NCI-H1105 (cell line): ENCODE measurements around the gene C1orf116.

Experiments used
- DNase-seq: peaks from one replicate; lab custom pipeline; 2025; lab: John Stamatoyannopoulos, UW

C1orf116 gene

GRCh38 chr1:207034998-207035397, 2.4 kb upstream of the C1orf116 start:
- DNase-seq, result no peak

DNA sequence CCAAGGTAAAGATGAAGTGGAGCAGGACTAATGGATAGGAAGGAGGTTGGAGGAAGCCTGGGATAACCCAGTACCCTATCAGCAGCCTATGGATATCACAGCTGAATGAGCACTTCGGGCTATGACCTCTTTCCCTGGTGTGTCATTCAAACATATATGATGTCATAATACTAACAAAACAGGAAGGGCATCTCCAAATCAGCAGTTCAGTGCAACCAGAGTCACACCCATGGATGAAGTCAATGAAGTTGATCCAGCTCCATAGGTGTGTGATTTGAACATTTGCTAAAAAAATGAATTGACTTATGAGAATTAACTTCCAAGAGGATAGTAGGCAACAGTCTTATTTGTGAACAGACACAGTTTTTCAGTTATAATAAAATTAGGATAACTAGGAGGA, 1.7 kb upstream of the C1orf116 start:
- no peak for DNase-seq

GRCh38 chr1:207033302-207033701, 746 bp upstream of the C1orf116 start:
- no peak for DNase-seq

- peak; percentile 13 for DNase-seq
These were observed 808 bp downstream of the C1orf116 start for GRCh38 chr1:207031632-207032264.

- no peak for DNase-seq
These were observed 1.5 kb downstream of the C1orf116 start for GRCh38 chr1:207031016-207031415.

DNA sequence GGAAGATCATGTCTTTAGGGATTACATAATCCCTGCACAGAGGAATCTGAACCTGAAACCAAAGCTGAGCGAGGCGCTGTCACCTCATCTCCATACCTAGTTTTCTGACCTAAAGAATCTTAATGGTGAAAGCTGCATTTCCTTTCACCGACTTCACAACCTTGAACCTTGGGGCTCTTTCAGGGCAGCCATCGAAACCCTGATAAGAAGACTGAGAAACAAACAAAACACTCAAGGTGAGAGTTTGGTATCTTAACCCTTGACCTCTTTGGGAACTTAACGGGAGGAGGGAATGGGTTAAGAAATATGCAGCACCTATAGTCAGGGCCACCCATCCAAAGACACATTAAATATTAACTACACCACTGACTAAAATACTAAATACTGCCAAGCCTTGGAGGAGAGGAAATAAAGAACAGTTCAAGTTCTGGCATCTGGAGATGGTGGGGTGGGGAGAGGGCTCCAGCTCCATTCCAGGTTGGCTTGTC, 2.0 kb downstream of the C1orf116 start:
- DNase-seq, result no peak

DNA sequence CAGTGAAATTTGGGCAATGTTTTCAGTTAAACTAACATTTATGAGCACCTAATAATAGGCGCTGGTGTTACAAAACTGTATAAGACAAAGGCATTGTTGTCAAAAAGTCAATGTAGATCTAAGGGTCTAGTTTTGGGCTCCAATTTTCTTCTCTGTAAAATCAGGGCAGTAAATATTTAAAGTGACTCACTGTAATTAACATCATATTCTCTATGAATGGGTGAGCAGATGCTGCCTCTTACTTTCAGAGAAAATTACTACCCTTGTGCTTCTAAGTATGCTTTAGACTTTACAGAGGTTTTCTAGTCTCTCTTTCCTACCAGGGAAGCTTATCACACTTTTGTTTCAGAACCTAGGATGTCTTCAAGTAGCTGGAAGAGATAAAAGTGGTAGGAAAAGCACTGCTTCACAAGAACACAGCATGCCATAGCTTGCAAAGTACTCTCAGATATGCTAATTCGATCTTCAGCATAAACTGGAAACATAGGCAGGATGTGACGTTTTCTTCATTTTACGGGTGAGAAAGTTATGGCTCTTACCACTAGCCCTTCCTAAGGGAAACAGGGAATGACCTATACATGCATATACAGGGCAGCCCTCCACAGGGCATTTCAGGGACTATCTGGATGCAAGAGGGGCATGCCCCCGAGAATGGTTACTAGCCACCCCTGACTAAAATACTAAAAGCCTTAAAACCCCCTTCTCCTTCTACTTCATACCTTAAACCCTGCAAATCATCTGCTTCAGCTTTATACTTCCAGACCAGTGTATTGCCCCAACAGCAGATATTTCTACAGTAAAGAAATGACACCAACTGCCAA, 2.6 kb downstream of the C1orf116 start:
- DNase-seq, result peak; percentile 8

DNA sequence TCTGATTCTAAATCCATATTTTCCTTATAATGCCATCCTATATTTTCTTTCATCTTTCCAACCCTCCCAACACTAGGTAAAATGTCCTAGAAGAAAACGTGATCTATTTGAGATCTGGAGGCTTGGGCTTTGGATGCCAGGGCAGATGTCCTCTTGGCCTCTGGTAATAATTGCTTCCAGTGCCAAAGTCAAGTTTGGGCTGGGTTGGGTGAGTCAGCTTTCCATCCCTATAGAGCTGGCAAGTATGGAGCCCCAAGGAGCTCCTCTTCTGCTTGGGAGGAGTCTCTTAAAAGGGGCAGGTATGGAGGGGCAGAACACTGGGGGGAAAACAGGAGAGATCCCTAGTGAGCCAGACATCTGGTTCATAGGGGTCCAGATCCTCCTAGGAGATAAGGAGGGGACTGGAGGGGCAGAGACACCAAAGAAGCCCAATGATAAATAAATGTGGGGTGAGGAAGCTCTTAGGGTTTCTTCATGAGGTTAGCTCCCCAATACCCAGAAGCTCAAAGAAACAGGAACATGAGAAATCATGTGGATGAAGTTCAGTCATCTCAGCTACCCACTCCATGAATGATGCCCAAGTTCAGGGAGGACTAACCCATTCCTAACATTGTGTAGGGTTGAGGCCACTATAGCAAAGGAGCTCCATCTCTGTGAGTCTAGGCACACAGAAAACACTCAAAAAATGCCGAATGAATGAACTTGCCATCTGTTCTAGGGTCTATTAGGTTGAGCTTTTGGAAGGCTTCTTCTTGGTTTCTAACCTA, 3.5 kb downstream of the C1orf116 start:
- DNase-seq, result no peak

DNA sequence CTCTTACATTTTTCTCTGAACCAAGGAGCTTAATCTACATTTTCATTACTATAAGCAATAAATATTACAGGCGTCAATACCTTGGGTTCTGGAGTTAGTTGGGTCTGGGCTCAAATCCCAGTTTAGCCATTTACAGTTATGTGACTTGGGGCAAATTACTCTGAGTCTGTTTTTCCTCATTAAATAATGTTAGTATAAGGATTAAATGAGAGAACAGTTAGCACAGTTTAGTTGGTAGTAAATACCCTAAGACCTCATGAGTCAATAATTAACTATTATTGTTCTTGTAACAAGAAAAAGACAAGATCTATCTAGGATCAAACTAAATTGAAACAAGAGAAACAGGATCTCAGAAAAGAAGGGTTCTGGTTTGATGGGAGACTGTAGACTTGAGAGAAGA, 4.6 kb downstream of the C1orf116 start:
- no peak for DNase-seq

DNA sequence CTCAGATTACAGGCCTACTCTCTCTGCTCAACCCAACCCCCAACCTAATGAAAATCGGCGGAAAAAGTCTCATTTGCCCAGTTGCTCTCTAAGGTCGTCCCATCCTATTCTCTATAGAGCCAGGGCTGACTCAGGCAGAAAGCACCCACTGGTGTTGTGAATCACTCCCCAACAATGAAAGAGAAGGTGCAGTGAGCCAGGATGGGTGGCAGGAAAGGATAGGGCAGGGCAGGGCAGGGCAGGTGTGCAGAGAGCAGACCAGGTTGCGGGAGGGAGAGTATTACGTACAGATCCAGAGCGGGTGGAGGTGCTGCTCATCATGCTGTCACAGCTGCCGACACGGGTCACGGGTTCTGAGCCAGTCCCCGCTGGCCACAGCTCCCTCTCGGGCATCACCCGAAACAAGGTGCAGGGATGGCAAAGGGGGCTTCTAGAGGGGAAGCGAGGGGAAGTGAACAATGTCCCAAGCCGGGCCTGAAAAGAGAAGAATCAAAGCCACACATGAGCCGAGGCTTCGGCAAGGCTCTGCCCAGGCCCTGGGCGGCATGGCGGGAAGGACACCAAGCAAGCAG, 5.3 kb downstream of the C1orf116 start:
- no peak for DNase-seq

- no peak for DNase-seq
These were observed 6.4 kb downstream of the C1orf116 start for GRCh38 chr1:207026104-207026534.

DNA sequence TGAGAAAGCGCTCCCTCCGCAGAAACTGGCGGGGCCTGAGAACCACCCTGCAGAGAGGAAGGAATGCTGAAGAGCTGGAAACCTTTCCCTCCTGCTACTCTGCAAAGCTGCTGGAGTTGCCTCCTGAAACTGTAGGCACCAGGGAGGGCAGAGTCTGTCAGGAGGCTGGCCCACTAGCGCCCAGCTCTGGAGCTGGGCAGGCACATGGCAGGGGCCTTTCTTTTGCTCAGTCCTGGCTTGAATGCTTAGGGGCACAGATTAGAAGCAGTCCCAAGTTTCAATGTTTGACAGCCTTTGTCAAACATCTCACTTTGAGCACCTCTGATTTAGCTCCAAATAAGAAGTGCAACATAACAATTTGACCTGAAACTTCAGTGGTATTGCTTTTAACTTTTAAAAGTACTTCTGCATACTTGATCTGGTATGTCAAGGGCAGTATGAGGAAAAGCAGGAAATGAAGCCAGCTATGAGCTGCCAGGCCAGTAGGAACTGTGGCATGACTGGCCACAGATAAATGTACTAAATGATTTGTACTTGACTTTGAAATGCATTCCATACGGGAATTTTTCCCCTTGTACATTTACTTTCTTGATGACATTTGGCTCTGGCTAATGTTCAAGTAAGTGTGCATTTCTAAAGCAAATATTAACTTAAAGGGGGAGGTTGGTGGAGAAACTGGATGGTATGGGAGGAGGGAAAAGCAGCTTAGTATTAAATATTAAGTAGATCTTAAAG, 7.2 kb downstream of the C1orf116 start:
- DNase-seq, result no peak

- DNase-seq, result no peak
These were observed 8.1 kb downstream of the C1orf116 start for GRCh38 chr1:207024202-207025145.

- no peak for DNase-seq
These were observed 9.4 kb downstream of the C1orf116 start for GRCh38 chr1:207022996-207023679.

GRCh38 chr1:207021876-207022596, 10.5 kb downstream of the C1orf116 start:
- DNase-seq, result no peak

- no peak for DNase-seq
These were observed 11.3 kb downstream of the C1orf116 start for GRCh38 chr1:207021139-207021861.

DNA sequence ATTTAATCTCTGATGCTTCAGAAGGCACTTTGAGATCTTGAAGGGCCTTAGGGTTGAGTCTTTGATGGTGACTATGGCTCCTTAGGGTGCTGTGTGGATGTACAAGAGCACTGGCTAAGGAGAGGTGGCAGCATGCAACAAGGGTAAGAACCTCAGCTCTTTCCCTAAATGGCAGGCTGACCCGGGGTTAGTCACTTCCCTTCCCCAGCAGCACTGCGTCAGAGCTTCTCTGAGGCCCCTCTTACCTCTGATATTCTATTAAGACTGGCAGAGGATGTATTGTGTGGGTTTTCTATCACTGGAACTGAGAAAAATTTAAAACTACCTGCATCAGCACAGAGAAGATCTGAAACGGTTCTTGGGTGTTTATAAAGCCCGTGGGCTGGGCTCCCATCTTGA, 11.8 kb downstream of the C1orf116 start:
- no peak for DNase-seq

- no peak for DNase-seq
These were observed 12.4 kb downstream of the C1orf116 start for GRCh38 chr1:207020065-207020708.
